Measurements from ENCODE around the gene FBXO33. TPM values are rescaled to one million over a fixed set of nuclear protein-coding genes. Genes with fewer than 3 reads are reported as not detected.

FBXO33 gene, protein sequence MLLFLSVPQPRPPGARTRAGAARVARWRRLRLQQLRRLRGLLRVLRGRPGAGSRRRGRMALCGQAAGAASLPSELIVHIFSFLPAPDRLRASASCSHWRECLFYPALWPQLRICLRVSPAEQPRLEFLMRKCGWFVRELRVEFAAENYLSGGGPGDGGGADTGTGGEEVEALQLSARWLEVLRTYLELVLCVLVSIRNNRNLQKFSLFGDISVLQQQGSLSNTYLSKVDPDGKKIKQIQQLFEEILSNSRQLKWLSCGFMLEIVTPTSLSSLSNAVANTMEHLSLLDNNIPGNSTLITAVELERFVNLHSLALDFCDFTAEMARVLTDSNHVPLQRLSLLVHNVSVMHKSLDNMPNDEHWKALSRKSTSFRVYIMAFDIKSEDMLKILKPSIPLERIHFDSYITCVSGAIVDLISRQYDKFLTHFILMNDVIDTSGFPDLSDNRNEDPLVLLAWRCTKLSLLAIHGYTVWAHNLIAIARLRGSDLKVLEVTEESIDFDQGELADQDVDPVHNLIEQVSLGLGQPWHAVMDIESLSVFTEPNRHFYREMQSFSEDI
- 12.7 TPM for total RNA-seq
- long read RNA-seq, partial matches to known transcripts = 0 of 4 reads
- long read RNA-seq, other reads (novel, unspliced or antisense) = 3 of 4 reads

DNA sequence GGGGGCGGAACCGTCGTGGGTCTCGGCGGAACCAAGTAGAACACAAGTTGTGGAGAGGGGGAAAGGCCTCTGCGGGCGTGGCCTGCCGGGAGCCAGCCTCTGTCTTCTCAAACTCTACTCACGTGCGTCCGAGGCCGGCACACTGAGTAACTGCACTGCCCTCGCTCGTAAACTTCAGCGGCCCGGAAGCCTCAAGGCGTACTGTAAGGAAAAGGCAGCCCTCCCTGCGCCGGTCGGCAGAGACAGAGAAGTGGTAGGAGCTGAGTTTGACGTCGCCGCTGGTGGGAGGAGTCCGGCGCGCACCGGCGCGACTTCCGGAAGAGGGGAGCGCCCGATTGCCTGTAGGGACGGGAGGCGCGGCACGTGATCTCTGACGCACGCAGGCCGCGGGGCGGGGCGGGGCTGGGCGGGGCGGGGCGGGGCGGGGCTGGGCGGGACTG, at the start of gene FBXO33:
Gene FBXO33 (minus strand): TSS at position 255 of the 440 bp plus-strand sequence. CDS start 271 bp downstream, outside the sequence.
- DNase-seq (ENCODE audit: low spot score) = peak; percentile 99

DNA sequence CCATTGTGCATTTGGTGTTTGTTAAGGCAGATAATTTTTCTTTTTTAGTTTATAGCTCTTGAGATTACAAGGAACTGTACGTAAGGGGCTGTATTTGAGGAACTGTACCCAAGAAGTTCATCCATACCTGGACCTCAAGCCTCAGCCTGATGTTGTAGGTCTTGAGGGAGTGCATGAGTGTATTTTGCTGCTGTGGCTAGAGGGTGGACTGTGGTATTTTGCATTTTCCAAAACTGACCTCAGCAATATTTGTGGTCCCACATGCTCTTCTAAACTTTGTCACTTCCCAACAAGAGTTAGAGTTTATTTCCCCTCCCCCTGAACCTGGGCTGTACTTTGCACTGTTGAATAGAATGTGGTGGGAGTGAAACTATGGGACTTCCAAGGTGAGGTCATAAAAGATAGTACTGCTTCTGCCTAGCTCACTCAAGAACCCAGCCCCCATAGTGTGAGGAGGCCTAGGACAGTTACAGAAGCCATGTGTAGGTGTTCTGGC, 42.2 kb upstream of the FBXO33 start:
- no peak for DNase-seq (ENCODE audit: low spot score)

- DNase-seq (ENCODE audit: low spot score) = no peak
Observed at GRCh38 chr14:39472078-39472477, 39.8 kb upstream of the FBXO33 start.

GRCh38 chr14:39469094-39469710, 37.0 kb upstream of the FBXO33 start:
- DNase-seq (ENCODE audit: low spot score) = no peak

GRCh38 chr14:39467889-39468524, 35.8 kb upstream of the FBXO33 start:
- no peak for DNase-seq (ENCODE audit: low spot score)

- DNase-seq (ENCODE audit: low spot score) = no peak
Observed at GRCh38 chr14:39459795-39460478, 27.7 kb upstream of the FBXO33 start.

DNA sequence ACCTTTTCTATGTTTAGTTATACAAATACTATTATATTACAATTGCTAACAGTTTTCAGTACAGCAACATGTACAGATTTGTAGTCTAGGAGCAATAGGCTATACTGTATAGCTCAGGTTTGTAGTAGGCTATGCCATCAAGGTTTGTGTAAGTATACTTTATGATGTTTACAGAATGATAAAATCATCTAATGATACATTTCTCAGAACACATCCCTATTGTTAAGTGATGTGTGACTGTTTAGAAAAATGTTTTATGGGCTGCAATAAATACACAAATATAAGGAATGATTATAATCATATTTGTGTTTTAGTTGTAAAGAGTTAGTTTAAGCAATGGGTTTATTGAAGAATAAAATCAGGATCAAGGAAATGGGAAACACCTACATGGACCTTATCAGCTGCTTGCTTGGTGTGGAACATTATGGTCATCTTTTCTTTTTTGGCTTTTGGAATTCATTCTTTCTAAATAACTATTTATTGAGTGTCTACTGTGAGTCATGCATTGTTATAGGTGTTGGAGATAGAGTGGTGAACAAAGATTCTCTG, 24.5 kb upstream of the FBXO33 start:
- no peak for DNase-seq (ENCODE audit: low spot score)

DNA sequence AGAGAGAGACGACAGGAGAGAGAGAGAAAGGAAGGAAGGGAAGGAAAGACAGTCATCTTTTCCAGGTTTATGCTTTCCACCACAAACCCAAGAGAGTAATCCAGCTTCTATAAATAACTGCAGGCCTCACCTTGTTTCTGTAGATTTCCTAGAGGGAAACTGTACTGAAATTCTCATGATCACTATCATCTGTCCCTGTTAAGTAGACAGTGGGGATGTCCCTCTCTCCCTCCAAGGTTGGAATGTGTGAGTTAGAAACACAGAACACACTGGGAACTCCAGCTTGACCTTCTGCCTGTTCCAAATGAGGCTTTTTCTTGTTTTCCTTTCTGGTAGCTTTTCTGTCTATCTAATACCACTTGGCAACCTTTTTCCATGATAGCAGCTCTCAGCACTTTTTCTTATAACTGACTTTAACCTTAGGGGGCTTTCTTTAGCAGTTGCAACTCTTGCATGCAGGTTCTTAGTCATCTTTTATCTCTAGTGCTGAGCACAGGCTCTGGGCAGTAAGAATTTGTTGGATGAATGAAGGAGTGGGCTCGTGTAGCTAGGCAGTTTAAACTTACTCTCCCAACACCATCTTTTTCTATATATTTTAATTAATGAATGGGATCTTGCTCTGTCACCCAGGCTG, 22.8 kb upstream of the FBXO33 start:
- DNase-seq (ENCODE audit: low spot score) = no peak

- no peak for DNase-seq (ENCODE audit: low spot score)
Observed at GRCh38 chr14:39452680-39453079, 20.4 kb upstream of the FBXO33 start.

DNA sequence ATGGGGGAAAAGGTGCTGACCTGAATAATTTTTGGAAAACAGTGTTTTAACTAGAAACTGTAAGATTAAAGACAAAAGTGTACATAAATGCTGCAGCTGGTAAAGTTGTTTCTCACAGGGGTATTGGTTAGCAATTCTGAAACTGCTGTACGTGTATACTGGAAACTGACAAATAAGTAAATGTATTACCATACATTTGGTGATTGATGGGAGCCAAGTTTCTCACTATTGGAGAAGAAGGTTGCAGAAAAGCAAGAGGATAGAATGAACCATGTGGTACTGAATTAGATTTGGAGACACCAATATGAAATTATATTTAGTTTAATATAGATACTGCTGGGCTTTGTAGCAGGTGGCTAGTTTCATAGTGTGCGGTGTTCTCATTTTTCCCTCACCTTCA, 19.6 kb upstream of the FBXO33 start:
- no peak for DNase-seq (ENCODE audit: low spot score)

DNA sequence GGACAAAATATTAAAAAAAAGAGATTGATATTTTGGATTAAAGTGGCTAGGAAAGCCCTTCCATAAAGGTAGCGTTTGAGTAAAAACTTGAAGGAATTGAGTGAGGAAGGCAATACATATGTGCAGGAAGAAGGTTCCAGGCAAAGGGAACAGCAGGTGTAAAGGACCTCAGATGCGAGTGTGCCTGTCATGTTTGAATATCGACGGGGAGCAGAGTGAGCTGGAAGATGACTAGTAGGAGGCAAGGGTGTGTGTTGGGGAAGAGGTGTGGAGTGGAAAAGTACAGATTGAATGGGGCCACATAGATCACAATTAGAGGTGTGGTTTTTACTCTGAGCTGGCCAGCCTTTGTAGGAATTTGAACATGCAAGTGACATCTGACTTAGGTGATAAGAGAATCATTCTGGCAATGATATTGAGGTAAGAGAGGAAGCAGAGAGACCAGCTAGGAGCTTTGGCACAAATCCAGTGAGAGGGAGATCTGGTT, 15.0 kb upstream of the FBXO33 start:
- no peak for DNase-seq (ENCODE audit: low spot score)

GRCh38 chr14:39446131-39446744, 14.0 kb upstream of the FBXO33 start:
- no peak for DNase-seq (ENCODE audit: low spot score)

- DNase-seq (ENCODE audit: low spot score) = no peak
Observed at GRCh38 chr14:39442293-39442692, 10.1 kb upstream of the FBXO33 start.

DNA sequence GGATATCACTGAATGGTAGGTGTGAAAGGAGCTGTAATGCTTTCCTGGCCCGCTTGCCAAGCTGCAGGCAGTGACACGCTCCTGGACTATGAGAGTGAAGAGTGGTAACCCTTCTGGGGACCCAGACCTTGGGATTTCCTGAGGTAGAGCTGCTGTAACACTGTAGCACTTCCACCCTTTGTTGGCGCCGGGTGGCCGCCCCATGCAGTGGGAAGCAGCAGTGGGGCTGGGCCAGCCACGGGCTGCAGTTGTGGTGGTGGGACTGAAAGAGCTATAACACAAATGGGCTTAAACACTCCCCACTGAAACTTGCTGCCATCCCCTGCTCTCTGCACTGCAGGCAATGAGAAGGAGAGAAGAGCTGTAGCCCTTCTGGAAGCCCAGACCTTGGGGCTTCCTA, 9.6 kb upstream of the FBXO33 start:
- DNase-seq (ENCODE audit: low spot score) = no peak

GRCh38 chr14:39440975-39441374, 8.7 kb upstream of the FBXO33 start:
- DNase-seq (ENCODE audit: low spot score) = no peak

- DNase-seq (ENCODE audit: low spot score) = no peak
Observed at GRCh38 chr14:39435241-39435640, 3.0 kb upstream of the FBXO33 start.

DNA sequence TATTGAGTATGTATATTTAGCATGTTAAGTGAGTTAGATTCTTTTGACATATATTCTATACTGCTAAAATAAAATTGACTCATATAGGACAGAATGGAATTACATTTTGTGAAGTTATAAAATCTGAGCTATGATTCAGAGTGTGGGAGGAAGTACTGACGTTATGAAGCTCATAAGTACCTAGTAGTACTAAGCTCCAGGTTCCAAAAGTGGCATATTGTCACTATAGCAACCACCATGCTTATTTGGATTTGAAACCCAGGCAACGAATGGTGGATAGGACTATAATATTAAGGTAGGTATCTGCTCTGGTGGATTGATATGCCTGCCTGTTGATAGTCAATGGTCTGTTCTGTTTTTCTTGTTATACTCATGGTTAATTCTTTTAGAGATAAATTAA, 2.2 kb upstream of the FBXO33 start:
- no peak for DNase-seq (ENCODE audit: low spot score)

- no peak for DNase-seq (ENCODE audit: low spot score)
Observed at GRCh38 chr14:39433452-39433813, 1.2 kb upstream of the FBXO33 start.

GRCh38 chr14:39432619-39433451, 602 bp upstream of the FBXO33 start:
- DNase-seq (ENCODE audit: low spot score) = peak; percentile 96

Data from mesenteric fat pad (tissue), 1 donor.